ENCODE measurements around the gene TCF12. TPM values are rescaled to one million over a fixed set of nuclear protein-coding genes. Genes with fewer than 3 reads are reported as not detected.
A peak's percentile ranks its signal among the peaks of the same experiment; 100 is the strongest.

Gene TCF12
- total RNA-seq, 1 donor from 2014 or later, result 207 TPM

- H3K36me3 Mint-ChIP-seq (ENCODE audit: low read depth), result peaks cover 22% of the 10 kb centered on the region
- peak overlapping the region; percentile 42 for H3K4me3 Mint-ChIP-seq
- no peaks in the 10 kb centered on the region for H3K27me3 Mint-ChIP-seq (ENCODE audit: low read depth)
- H3K9me3 Mint-ChIP-seq, result peaks cover 4% of the 10 kb centered on the region
- TF ChIP-seq, protein P1, sequence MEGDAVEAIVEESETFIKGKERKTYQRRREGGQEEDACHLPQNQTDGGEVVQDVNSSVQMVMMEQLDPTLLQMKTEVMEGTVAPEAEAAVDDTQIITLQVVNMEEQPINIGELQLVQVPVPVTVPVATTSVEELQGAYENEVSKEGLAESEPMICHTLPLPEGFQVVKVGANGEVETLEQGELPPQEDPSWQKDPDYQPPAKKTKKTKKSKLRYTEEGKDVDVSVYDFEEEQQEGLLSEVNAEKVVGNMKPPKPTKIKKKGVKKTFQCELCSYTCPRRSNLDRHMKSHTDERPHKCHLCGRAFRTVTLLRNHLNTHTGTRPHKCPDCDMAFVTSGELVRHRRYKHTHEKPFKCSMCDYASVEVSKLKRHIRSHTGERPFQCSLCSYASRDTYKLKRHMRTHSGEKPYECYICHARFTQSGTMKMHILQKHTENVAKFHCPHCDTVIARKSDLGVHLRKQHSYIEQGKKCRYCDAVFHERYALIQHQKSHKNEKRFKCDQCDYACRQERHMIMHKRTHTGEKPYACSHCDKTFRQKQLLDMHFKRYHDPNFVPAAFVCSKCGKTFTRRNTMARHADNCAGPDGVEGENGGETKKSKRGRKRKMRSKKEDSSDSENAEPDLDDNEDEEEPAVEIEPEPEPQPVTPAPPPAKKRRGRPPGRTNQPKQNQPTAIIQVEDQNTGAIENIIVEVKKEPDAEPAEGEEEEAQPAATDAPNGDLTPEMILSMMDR (conservative IDR thresholded peaks at IDR 0.05), result no peak
- peaks cover 20% of the 10 kb centered on the region for H3K4me1 Mint-ChIP-seq
- DNase-seq (ENCODE audit: low read depth, low spot score), result no peak
- H3K27ac Mint-ChIP-seq (ENCODE audit: unreplicated experiment), result no peak overlapping the region
Observed at GRCh38 chr15:57296473-57297162, 378.2 kb downstream of the TCF12 start.

- no peak for DNase-seq (ENCODE audit: low read depth, low spot score)
- TF ChIP-seq, protein P1 (conservative IDR thresholded peaks at IDR 0.05), result no peak
- Mint-ChIP-seq H3K36me3 (ENCODE audit: low read depth) (peaks cover 17% of the 10 kb centered on the region), H3K4me1 (peaks cover 20% of the 10 kb centered on the region), H3K4me3 (peak overlapping the region; percentile 8), H3K9me3 (peaks cover 4% of the 10 kb centered on the region), H3K27ac (ENCODE audit: unreplicated experiment) (no peak overlapping the region), H3K27me3 (ENCODE audit: low read depth) (no peaks in the 10 kb centered on the region)
Observed at GRCh38 chr15:57297163-57297593, 378.7 kb downstream of the TCF12 start.

- Mint-ChIP-seq H3K4me3 (peak overlapping the region; percentile 8), H3K4me1 (peaks cover 20% of the 10 kb centered on the region), H3K9me3 (peaks cover 2% of the 10 kb centered on the region), H3K27me3 (ENCODE audit: low read depth) (no peaks in the 10 kb centered on the region), H3K36me3 (ENCODE audit: low read depth) (peaks cover 13% of the 10 kb centered on the region), H3K27ac (ENCODE audit: unreplicated experiment) (no peak overlapping the region)
- DNase-seq (ENCODE audit: low read depth, low spot score), result no peak
- TF ChIP-seq, protein P1 (conservative IDR thresholded peaks at IDR 0.05), result no peak
Observed at GRCh38 chr15:57297630-57298029, 379.2 kb downstream of the TCF12 start.

- H3K4me1 Mint-ChIP-seq, result peaks cover 21% of the 10 kb centered on the region
- peaks cover 12% of the 10 kb centered on the region for H3K36me3 Mint-ChIP-seq (ENCODE audit: low read depth)
- DNase-seq (ENCODE audit: low read depth, low spot score), result no peak
- peaks cover 2% of the 10 kb centered on the region for H3K9me3 Mint-ChIP-seq
- TF ChIP-seq, protein P1 (conservative IDR thresholded peaks at IDR 0.05), result no peak
- no peaks in the 10 kb centered on the region for H3K27me3 Mint-ChIP-seq (ENCODE audit: low read depth)
- peak overlapping the region; percentile 58 for H3K27ac Mint-ChIP-seq (ENCODE audit: unreplicated experiment)
- H3K4me3 Mint-ChIP-seq, result no peak overlapping the region
Observed at GRCh38 chr15:57298204-57298603, 379.8 kb downstream of the TCF12 start.

- Mint-ChIP-seq H3K27ac (ENCODE audit: unreplicated experiment) (peak overlapping the region; percentile 90), H3K4me1 (peaks cover 24% of the 10 kb centered on the region), H3K36me3 (ENCODE audit: low read depth) (peaks cover 8% of the 10 kb centered on the region), H3K9me3 (peaks cover 2% of the 10 kb centered on the region), H3K27me3 (ENCODE audit: low read depth) (no peaks in the 10 kb centered on the region), H3K4me3 (peak overlapping the region; percentile 59)
- DNase-seq (ENCODE audit: low read depth, low spot score), result no peak
- TF ChIP-seq, protein P1 (conservative IDR thresholded peaks at IDR 0.05), result no peak
Observed at GRCh38 chr15:57298843-57299550, 380.6 kb downstream of the TCF12 start.
